Thyroid gland (tissue), 4 donors: ENCODE data around the gene SLC23A2. TPM values are rescaled to one million over a fixed set of nuclear protein-coding genes. Genes with fewer than 3 reads are reported as not detected.
A peak's percentile ranks its signal among the peaks of the same experiment; 100 is the strongest.

ENCODE experiments used
- DNase-seq, 2 donors: peaks; one replicate each; pipeline ENCODE4 v3.0.0-alpha.2; 2019
- H3K27ac ChIP-seq, 3 donors: fragments of 200-600 bp; sonication (generic); 1 replicate in 2 of 3; 2 replicates in 1 of 3; pipeline ENCODE4 v1.5.1; 2016 to 2019; ENCODE audit warnings: mild to moderate bottlenecking in 1 of 3, moderate library complexity in 1 of 3
- H3K27me3 ChIP-seq: fragments of 200-600 bp; sonication (generic); one replicate; pipeline ENCODE4 v1.5.1; 2019
- H3K36me3 ChIP-seq, 2 donors: fragments of 200-600 bp; sonication (generic); one replicate each; pipeline ENCODE4 v1.5.1; 2016 to 2019
- H3K4me1 ChIP-seq, 2 donors: fragments of 200-600 bp; sonication (generic); one replicate each; pipeline ENCODE4 v1.5.1; 2017 to 2019
- H3K4me3 ChIP-seq, 3 donors: fragments of 200-600 bp; sonication (generic); replicated peaks in 1 of 3; 1 replicate in 2 of 3; 2 replicates in 1 of 3; pipeline ENCODE4 v1.5.1; 2016; ENCODE audit warnings: mild to moderate bottlenecking in 1 of 3
- H3K9me3 ChIP-seq: fragments of 200-600 bp; sonication (generic); one replicate; pipeline ENCODE4 v1.5.1; 2017
- POLR2A ChIP-seq, 2 donors: fragments of 450-650 bp; IDR thresholded peaks; one replicate each; pipeline ENCODE4 v1.6.1; 2017; ENCODE audit warnings: antibody characterized with exemption in 2 of 2, mild to moderate bottlenecking in 2 of 2, moderate library complexity in 1 of 2
- WGBS, 2 donors: methylation state at CpG; one replicate each; pipeline ENCODE4 v1.1.5; 2017; 5-methylcytosine and 5-hydroxymethylcytosine counted together
- intact Hi-C: fragments of 100-400 bp; cut with DNase I; formaldehyde crosslinking; loops from one replicate; pipeline ENCODE4 v1.15.1; 2023
- total RNA-seq, 4 donors: library from RNA; depleted of rRNA; stranded (reverse); fragments of >200 nt; gene quantifications; one replicate each; pipeline ENCODE4 v1.2.3, GENCODE V29; 2016
- TF ChIP-seq, protein P1 (sequence below), 6 experiments: fragments of 200-600 bp in 3 of 6; fragments of 450-650 bp in 3 of 6; sonication (generic) in 3 of 6; IDR thresholded peaks; one replicate each; pipeline ENCODE4 v1.5.1; 2016 to 2019; ENCODE audit warnings: antibody characterized with exemption in 6 of 6, mild to moderate bottlenecking in 2 of 6, inconsistent platforms in 1 of 6, moderate library complexity in 1 of 6

Gene SLC23A2
- 10 to 100 TPM; 36.3 to 67.1 (median 53.7) TPM for total RNA-seq

- peak within 1 kb of the TSS; percentile 4 to 88 (median 88) for H3K4me3 ChIP-seq
- peak; percentile 58 to 65 for DNase-seq
- TF ChIP-seq, protein P1, sequence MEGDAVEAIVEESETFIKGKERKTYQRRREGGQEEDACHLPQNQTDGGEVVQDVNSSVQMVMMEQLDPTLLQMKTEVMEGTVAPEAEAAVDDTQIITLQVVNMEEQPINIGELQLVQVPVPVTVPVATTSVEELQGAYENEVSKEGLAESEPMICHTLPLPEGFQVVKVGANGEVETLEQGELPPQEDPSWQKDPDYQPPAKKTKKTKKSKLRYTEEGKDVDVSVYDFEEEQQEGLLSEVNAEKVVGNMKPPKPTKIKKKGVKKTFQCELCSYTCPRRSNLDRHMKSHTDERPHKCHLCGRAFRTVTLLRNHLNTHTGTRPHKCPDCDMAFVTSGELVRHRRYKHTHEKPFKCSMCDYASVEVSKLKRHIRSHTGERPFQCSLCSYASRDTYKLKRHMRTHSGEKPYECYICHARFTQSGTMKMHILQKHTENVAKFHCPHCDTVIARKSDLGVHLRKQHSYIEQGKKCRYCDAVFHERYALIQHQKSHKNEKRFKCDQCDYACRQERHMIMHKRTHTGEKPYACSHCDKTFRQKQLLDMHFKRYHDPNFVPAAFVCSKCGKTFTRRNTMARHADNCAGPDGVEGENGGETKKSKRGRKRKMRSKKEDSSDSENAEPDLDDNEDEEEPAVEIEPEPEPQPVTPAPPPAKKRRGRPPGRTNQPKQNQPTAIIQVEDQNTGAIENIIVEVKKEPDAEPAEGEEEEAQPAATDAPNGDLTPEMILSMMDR (IDR thresholded peaks at IDR 0.05) = no peak
- TF ChIP-seq POLR2A (IDR thresholded peaks at IDR 0.05) = peak in 1 of 2 donors; percentile 71
- no peaks in the 10 kb centered on the region for H3K36me3 ChIP-seq
- 1 to 4% methylated on average over 15 to 19 of the region's 88 CpGs for WGBS, 2 donors
- no peaks in the 10 kb centered on the region for H3K9me3 ChIP-seq
- H3K27me3 ChIP-seq = no peaks in the 10 kb centered on the region
- intact Hi-C loops = no loop called here
- peaks cover 11 to 23% of the 10 kb centered on the region in 2 donors for H3K4me1 ChIP-seq
- peak within 1 kb of the TSS; percentile 20 to 62 (median 58) for H3K27ac ChIP-seq
Observed at GRCh38 chr20:5001174-5002076, at the start of gene SLC23A2. SLC23A2 (minus strand) TSS chr20:5001510; CDS start chr20:4932562, 68,948 bp downstream.

DNA sequence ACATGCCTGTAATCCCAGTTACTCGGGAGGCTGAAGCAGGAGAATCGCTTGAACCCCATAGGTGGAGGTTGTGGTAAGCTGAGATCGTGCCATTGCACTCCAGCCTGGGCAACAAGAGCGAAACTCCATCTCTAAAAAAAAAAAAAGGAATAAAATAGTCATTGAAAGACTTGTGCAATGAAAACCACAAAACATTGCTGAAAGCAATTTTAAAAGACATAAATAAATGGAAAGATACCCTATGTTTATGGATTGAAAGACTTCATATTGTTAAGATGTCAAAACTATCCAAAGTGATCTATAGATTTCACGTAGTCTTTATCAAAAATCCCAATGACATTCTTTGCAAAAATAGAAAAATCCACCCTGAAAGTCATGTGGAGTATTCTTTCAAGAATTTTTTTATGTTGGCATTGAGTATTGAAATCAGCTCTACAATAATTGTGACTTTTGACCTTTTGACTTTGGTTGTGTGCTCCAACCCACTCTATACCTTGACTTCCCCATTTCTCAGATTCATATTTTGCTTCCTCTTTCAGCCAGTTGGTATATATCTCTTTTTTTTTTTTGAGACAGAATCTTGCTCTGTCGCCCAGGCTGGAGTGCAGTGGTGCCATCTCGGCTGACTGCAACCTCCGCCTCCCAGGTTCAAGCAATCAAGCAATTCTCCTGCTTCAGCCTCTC is 45.5 kb upstream of the SLC23A2 start:
- Histone ChIP-seq H3K9me3 (no peaks in the 10 kb centered on the region), H3K4me1 (no peaks in the 10 kb centered on the region), H3K4me3 (no peak overlapping the region), H3K27ac (no peak overlapping the region), H3K36me3 (no peaks in the 10 kb centered on the region), H3K27me3 (no peaks in the 10 kb centered on the region)
- TF ChIP-seq, protein P1 (IDR thresholded peaks at IDR 0.05) = no peak
- TF ChIP-seq POLR2A (IDR thresholded peaks at IDR 0.05) = no peak
- 86 to 88% methylated on average over 8 of the region's 8 CpGs for WGBS, 2 donors
- DNase-seq = no peak
- intact Hi-C loops = no loop called here

- H3K9me3 ChIP-seq = no peaks in the 10 kb centered on the region
- no peak overlapping the region for H3K27ac ChIP-seq
- no peak for DNase-seq
- WGBS, 2 donors = 81 to 86% methylated on average over 3 of the region's 3 CpGs
- no peaks in the 10 kb centered on the region for H3K4me1 ChIP-seq
- H3K27me3 ChIP-seq = no peaks in the 10 kb centered on the region
- H3K36me3 ChIP-seq = no peaks in the 10 kb centered on the region
- TF ChIP-seq, protein P1 (IDR thresholded peaks at IDR 0.05) = no peak
- TF ChIP-seq POLR2A (IDR thresholded peaks at IDR 0.05) = no peak
- no peak overlapping the region for H3K4me3 ChIP-seq
- intact Hi-C loops = no loop called here
Observed at GRCh38 chr20:5045906-5046305, 44.6 kb upstream of the SLC23A2 start.

GRCh38 chr20:5044075-5044620 is 42.8 kb upstream of the SLC23A2 start:
- WGBS, 2 donors = 85 to 92% methylated on average over 10 of the region's 10 CpGs
- Histone ChIP-seq H3K4me1 (no peaks in the 10 kb centered on the region), H3K27ac (no peak overlapping the region), H3K9me3 (no peaks in the 10 kb centered on the region), H3K27me3 (no peaks in the 10 kb centered on the region), H3K4me3 (no peak overlapping the region), H3K36me3 (no peaks in the 10 kb centered on the region)
- intact Hi-C loops = no loop called here
- DNase-seq = no peak
- TF ChIP-seq, protein P1 (IDR thresholded peaks at IDR 0.05) = no peak
- TF ChIP-seq POLR2A (IDR thresholded peaks at IDR 0.05) = no peak
